Endothelial cell of umbilical vein (primary cell): ENCODE results near the gene KIF26B. TPM values are rescaled to one million over a fixed set of nuclear protein-coding genes. Genes with fewer than 3 reads are reported as not detected.

ENCODE experiments used
- BruUV-seq: library from RNA; stranded (reverse); fragments of 400-500 nt; replicated peaks from 2 replicates; lab custom pipeline; 2021; lab: Mats Ljungman, UMichigan
- CTCF ChIA-PET: fragments of 300-600, 350-600 bp; sonication (Branson Sonifier 250); formaldehyde crosslinking; loops from one replicate; lab custom pipeline; 2021; ENCODE audit warnings: antibody characterized with exemption, inconsistent platforms; lab: Charles Lee
- POLR2A ChIA-PET: fragments of 300-600, 350-600 bp; sonication (Branson Sonifier 250); formaldehyde crosslinking; loops from one replicate; lab custom pipeline; 2021; ENCODE audit warnings: antibody characterized with exemption, inconsistent platforms; lab: Charles Lee
- DNase-seq: peaks from one replicate; pipeline ENCODE4 v3.0.0-alpha.2; 2011; ENCODE audit warnings: low read depth, low spot score
- FAIRE-seq: peaks from 2 replicates; lab custom pipeline; 2011; peaks lifted over from hg19 to GRCh38; lab: Jason Lieb, UNC
- H2AFZ ChIP-seq: 2 replicates; pipeline ENCODE4 v1.6.0; 2012; ENCODE audit warnings: low read depth, low read length, control low read depth, inconsistent platforms
- H3K27ac ChIP-seq: 2 replicates; pipeline ENCODE4 v1.5.1; 2011; ENCODE audit warnings: low read depth, mild to moderate bottlenecking, control low read depth, low read length, moderate library complexity; ENCODE audit not compliant: insufficient read depth
- H3K27me3 ChIP-seq, 2 experiments: 2 replicates each; pipeline versions ENCODE4 v1.6.0 to v1.6.1; 2011; ENCODE audit warnings: low read length in 2 of 2, mixed read lengths in 1 of 2; ENCODE audit not compliant: control insufficient read depth in 2 of 2, insufficient read depth in 2 of 2
- H3K36me3 ChIP-seq, 2 experiments: 2 replicates in 1 of 2; 3 replicates in 1 of 2; pipeline ENCODE4 v1.5.1; 2011; ENCODE audit warnings: low read length in 2 of 2, mild to moderate bottlenecking in 1 of 2, moderate library complexity in 1 of 2; ENCODE audit not compliant: control insufficient read depth in 2 of 2, insufficient read depth in 2 of 2; ENCODE audit errors: extremely low read depth in 1 of 2
- H3K4me1 ChIP-seq: 3 replicates; pipeline ENCODE4 v1.5.1; 2011; ENCODE audit warnings: mild to moderate bottlenecking, low read length; ENCODE audit not compliant: control insufficient read depth, insufficient read depth; ENCODE audit errors: extremely low read depth
- H3K4me2 ChIP-seq: 2 replicates; pipeline ENCODE4 v1.6.1; 2011; ENCODE audit warnings: low read length, control low read depth, mixed read lengths; ENCODE audit not compliant: insufficient read depth
- H3K4me3 ChIP-seq, 3 experiments: fragments of 200-600 bp in 1 of 3; sonication (generic), shearing (Covaris generic) in 1 of 3; replicated peaks in 1 of 3; 2 replicates each; pipeline ENCODE4 v1.5.1; 2011 to 2016; ENCODE audit warnings: control low read depth in 3 of 3, low read length in 3 of 3, mild to moderate bottlenecking in 2 of 3, inconsistent platforms in 1 of 3, low read depth in 1 of 3, moderate library complexity in 1 of 3; ENCODE audit not compliant: insufficient read depth in 1 of 3
- H3K79me2 ChIP-seq: 2 replicates; pipeline ENCODE4 v1.6.0; 2012; ENCODE audit warnings: low read length, inconsistent platforms; ENCODE audit not compliant: control insufficient read depth, insufficient read depth
- H3K9ac ChIP-seq: replicated peaks from 2 replicates; pipeline ENCODE3; 2011; ENCODE audit warnings: low read length, control low read depth; ENCODE audit not compliant: insufficient read depth; ENCODE audit errors: extremely low read depth
- H3K9me1 ChIP-seq: replicated peaks from 3 replicates; pipeline ENCODE4 v1.6.0; 2011; ENCODE audit warnings: mild to moderate bottlenecking, low read length; ENCODE audit not compliant: control insufficient read depth, insufficient read depth; ENCODE audit errors: extremely low read depth
- H3K9me3 ChIP-seq: replicated peaks from 2 replicates; pipeline ENCODE4 v1.5.1; 2012; ENCODE audit warnings: low read length, inconsistent platforms; ENCODE audit not compliant: control insufficient read depth, insufficient read depth
- H4K20me1 ChIP-seq: replicated peaks from 2 replicates; pipeline ENCODE3; 2011; ENCODE audit warnings: mild to moderate bottlenecking, low read length; ENCODE audit not compliant: control insufficient read depth, insufficient read depth; ENCODE audit errors: extremely low read depth
- EZH2 ChIP-seq: IDR thresholded peaks from 2 replicates; pipeline ENCODE4 v1.6.1; 2012; ENCODE audit warnings: borderline replicate concordance, low read depth, mild to moderate bottlenecking, moderate library complexity, low read length, inconsistent platforms; ENCODE audit not compliant: severe bottlenecking
- FOS ChIP-seq: IDR thresholded peaks from 2 replicates; pipeline ENCODE4 v1.6.1; 2011; ENCODE audit warnings: mild to moderate bottlenecking, low read length, moderate library complexity, borderline replicate concordance; ENCODE audit not compliant: insufficient read depth
- GATA2 ChIP-seq: IDR thresholded peaks from 2 replicates; pipeline ENCODE4 v1.7.0; 2011; ENCODE audit warnings: low read depth, mild to moderate bottlenecking, moderate library complexity, mixed read lengths, low read length; ENCODE audit not compliant: insufficient read length, insufficient read depth
- JUN ChIP-seq: IDR thresholded peaks from 2 replicates; pipeline ENCODE4 v1.6.1; 2011; ENCODE audit warnings: borderline replicate concordance, low read depth; ENCODE audit not compliant: insufficient read length, insufficient read depth
- MYC ChIP-seq: IDR thresholded peaks from one replicate; pipeline ENCODE4 v1.6.1; 2011; ENCODE audit warnings: mild to moderate bottlenecking, low read depth, low read length
- POLR2A ChIP-seq: IDR thresholded peaks from 2 replicates; pipeline ENCODE4 v1.6.1; 2012; ENCODE audit warnings: low read depth, mild to moderate bottlenecking, control low read depth, low read length
- POLR2AphosphoS5 ChIP-seq: IDR thresholded peaks from 2 replicates; pipeline ENCODE4 v1.6.1; 2012; ENCODE audit warnings: low read depth, mild to moderate bottlenecking, control low read depth, low read length, moderate library complexity; ENCODE audit not compliant: insufficient read depth
- dilution Hi-C: fragments of 300-500 bp; cut with MboI; formaldehyde crosslinking; loops from one replicate; pipeline ENCODE4 v1.15.0; 2019; ENCODE audit warnings: low sequenced_read_pairs; ENCODE audit not compliant: extremely low pct_ligation_motif_present
- intact Hi-C: fragments of 100-400 bp; cut with micrococcal nuclease; formaldehyde crosslinking; loops from one replicate; pipeline ENCODE4 v1.10.0; 2022
- polyA plus RNA-seq, 4 experiments: library from polyadenylated mRNA; depleted of rRNA in 3 of 4; stranded (reverse) in 3 of 4; unstranded in 1 of 4; fragments of >200 nt; gene quantifications; 2 replicates each; pipeline versions ENCODE4 v1.2.1 to v1.2.3, GENCODE V29; 2011 to 2012; ENCODE audit warnings: missing spikeins in 1 of 4
- total RNA-seq: library from RNA; stranded (reverse); gene quantifications from 2 replicates; pipeline ENCODE4 v1.2.3, GENCODE V29; 2021
- TF ChIP-seq, protein P1 (sequence below), 2 donors: IDR thresholded peaks; 1 replicate in 1 of 2; 2 replicates in 1 of 2; pipeline ENCODE4 v1.5.1; 2011; ENCODE audit warnings: low read length in 2 of 2, mild to moderate bottlenecking in 2 of 2, moderate library complexity in 2 of 2, control low read depth in 1 of 2, inconsistent platforms in 1 of 2, low read depth in 1 of 2; ENCODE audit not compliant: insufficient read depth in 1 of 2; ENCODE audit errors: extremely low read depth in 1 of 2
- TF ChIP-seq, protein P2 (sequence below): IDR thresholded peaks from 2 replicates; pipeline ENCODE4 v1.6.1; 2011; ENCODE audit not compliant: insufficient read depth, insufficient read length

The KIF26B gene
- total and polyA plus RNA-seq, 2 donors (not counting 3 experiments of a cell fraction or from before 2014, with no cell fraction given) = 0.04 to 0.49 TPM

DNA sequence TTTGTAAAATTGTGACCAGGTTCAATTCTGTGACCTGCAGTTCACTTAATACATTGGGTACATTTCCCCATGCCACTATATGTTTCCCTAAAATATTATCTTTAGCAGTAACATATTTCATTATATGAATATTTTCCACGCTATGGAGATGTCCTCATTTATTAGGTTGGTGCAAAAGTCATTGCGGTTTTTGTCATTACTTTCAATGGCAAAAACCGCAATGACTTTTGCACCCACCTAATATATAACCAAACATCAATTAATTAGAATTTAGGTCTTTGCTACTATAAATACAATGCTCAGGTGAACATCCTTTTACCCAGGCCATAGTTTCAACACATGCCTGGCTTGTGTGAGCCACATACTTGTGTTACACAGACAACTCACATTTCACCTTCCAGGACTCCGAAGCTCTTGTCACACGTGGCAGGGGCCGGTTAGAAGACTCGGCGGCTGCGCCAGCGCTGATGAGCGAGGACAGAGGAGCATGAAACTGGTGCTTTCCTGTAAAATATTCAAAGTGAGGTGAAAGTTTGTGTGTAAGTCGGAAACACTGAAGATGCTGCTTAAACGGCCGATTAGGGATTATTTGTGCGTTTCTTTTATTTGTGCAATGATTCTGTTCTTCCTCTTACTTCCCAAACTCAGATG lies 215.5 kb downstream of the KIF26B start:
- dilution Hi-C loops (no loop called here), intact Hi-C loops (no loop called here)
- TF ChIP-seq GATA2 = no peak
- no peak for TF ChIP-seq MYC
- no peak for TF ChIP-seq FOS
- TF ChIP-seq JUN = no peak
- no peak for TF ChIP-seq EZH2
- TF ChIP-seq POLR2A = no peak
- no peak for TF ChIP-seq POLR2AphosphoS5
- TF ChIP-seq, protein P1, sequence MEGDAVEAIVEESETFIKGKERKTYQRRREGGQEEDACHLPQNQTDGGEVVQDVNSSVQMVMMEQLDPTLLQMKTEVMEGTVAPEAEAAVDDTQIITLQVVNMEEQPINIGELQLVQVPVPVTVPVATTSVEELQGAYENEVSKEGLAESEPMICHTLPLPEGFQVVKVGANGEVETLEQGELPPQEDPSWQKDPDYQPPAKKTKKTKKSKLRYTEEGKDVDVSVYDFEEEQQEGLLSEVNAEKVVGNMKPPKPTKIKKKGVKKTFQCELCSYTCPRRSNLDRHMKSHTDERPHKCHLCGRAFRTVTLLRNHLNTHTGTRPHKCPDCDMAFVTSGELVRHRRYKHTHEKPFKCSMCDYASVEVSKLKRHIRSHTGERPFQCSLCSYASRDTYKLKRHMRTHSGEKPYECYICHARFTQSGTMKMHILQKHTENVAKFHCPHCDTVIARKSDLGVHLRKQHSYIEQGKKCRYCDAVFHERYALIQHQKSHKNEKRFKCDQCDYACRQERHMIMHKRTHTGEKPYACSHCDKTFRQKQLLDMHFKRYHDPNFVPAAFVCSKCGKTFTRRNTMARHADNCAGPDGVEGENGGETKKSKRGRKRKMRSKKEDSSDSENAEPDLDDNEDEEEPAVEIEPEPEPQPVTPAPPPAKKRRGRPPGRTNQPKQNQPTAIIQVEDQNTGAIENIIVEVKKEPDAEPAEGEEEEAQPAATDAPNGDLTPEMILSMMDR (IDR thresholded peaks at IDR 0.05; ENCODE audit: extremely low read depth in 1 of 2, insufficient read depth in 1 of 2, low read depth in 1 of 2, low read length in 2 of 2) = no peak
- TF ChIP-seq, protein P2, sequence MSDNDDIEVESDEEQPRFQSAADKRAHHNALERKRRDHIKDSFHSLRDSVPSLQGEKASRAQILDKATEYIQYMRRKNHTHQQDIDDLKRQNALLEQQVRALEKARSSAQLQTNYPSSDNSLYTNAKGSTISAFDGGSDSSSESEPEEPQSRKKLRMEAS = no peak
- CTCF ChIA-PET = no interaction called here
- FAIRE-seq (no peak), DNase-seq (no peak)
- BruUV-seq = no TSS peak
- no peaks in the 10 kb centered on the region for H3K27me3 ChIP-seq
- no peak overlapping the region for H3K4me3 ChIP-seq
- no peak overlapping the region for H2AFZ ChIP-seq
- H3K27ac ChIP-seq = no peak overlapping the region
- H3K9ac ChIP-seq = no peak overlapping the region
- no peaks in the 10 kb centered on the region for H3K4me1 ChIP-seq
- no peaks in the 10 kb centered on the region for H3K36me3 ChIP-seq
- H3K9me3 ChIP-seq = no peaks in the 10 kb centered on the region
- POLR2A ChIA-PET = no interaction called here
- no peak overlapping the region for H3K4me2 ChIP-seq
- H4K20me1 ChIP-seq = no peaks in the 10 kb centered on the region
- no peaks in the 10 kb centered on the region for H3K79me2 ChIP-seq
- no peaks in the 10 kb centered on the region for H3K9me1 ChIP-seq
